Retina (tissue), 1 donor: ENCODE results near the gene BEND3.
"Not testable (repeated sequence)": the region's sequence is repeated elsewhere in the genome, so short reads cannot be mapped to it uniquely, and the experiment has no call there.

Experiments
- DNase-seq: peaks from one replicate; pipeline ENCODE4 v3.0.0-alpha.2; 2016

The BEND3 gene

GRCh38 chr6:107120404-107120803 is 5.1 kb upstream of the BEND3 start:
- DNase-seq, result no peak

DNA sequence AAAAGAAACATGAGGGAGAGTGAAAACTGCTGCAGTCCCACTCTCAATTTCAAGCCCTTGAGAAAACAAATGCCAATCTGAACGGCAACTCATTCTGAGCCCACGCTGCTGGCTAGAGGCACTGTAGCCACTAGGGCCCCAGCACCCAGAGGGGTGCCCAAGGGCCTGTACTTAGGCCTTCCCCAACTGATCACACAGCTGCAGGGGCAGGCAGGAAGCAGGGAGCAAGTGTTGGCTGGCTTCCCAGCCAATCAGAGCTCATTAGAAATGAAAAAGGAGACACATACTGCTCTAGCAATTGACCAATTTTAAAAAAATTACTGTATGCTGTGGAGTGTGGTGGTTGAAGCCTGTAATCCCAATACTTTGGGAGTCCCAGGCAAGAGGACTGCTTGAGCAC is 3.7 kb upstream of the BEND3 start:
- DNase-seq, result no peak

DNA sequence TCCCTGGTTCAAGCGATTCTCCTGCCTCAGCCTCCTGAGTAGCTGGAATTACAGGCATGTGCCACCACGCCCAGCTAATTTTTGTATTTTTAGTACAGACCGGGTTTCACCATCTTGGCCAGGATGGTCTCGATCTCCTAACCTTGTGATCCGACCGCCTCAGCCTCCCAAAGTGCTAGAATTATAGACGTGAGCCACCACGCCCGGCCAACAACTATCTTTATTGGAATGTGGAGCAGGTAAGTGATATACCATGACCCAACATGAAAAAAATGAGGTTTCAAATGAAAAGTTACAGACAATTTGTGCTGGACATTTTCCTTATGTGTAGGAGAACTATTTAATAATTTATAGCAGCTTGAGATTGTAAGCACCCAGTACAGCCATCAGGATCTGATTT is 3.2 kb upstream of the BEND3 start:
- not testable (repeated sequence) for DNase-seq

DNA sequence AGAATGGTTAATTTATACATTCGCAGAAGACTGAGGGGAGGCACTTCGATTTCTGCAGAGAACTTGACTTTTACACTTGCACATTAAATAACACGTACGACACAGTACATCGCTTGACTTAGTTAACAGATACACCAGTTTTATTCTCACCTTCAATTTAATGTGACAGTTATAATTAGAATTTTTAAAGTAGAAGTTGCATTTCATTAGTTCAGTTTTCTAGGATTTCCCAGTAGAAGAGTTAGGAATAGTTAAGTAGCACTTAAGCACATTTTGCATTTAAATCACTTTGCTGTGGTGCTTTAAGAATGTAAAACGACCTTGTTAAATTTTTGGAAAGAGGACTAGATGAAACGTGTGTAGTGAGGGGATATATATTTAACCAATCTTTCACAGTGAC is 1.6 kb upstream of the BEND3 start:
- DNase-seq, result no peak

- no peak for DNase-seq
Measured at GRCh38 chr6:107116328-107116892, 1.1 kb upstream of the BEND3 start.

GRCh38 chr6:107115695-107116327 is 496 bp upstream of the BEND3 start:
- DNase-seq, result peak; percentile 93

DNA sequence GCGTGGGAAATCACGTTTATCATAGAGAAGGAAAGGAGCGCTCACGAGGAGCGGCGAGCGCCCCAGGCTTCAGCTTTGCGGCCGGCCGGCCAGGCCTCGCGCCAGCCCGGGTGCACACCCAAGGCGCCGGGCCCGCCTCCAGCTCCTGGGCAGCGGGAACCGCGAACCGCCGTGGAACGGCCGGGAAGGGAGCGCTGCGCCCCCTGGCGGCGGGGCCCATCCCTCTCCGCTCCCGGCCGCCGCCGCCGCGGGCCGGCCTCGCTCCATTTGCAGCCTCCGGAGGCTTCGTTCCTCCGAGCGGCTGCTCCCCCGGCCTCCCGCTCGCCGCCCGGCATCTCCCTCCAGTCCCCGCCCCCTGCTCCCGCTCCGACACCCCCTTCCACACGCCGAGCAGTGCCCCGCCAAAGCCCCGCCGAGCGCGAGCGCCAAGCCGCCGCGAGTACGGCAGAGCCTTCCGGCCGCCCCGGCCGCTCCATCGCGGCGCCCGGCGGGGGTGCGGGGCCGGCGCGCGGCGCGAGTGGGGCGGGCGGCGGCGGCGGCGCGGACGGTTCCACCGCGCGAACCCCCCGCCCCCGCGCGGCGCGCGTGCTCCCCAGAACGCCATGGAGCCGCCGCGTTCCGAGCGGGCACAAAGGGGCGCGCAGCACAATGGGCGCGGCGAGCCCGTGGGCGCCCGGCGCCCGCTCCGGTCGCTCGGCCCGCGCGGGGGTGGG is 946 bp downstream of the BEND3 start:
- DNase-seq, result peak; percentile 93

DNA sequence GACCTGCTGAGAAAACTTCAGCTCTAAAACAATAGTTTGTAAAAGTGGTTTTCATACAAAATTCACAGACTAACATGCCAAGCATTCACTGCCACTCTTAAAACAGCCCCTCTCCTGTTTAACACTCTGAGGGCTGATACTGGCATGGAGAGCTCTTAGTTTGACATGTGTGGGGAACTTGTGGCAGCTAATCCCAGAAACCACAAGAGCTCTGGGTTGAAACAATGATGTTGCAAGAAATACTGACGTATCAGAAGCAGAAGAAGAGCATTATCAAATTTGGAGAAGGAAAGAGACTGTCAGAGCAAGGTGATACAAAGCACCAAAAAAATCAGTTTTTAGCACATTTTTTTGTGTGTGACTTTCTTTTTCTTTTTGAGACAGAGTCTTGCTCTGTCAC is 5.1 kb downstream of the BEND3 start:
- DNase-seq, result no peak

- DNase-seq, result no peak
Measured at GRCh38 chr6:107108201-107108890, 7.0 kb downstream of the BEND3 start.

- DNase-seq, result no peak
Measured at GRCh38 chr6:107107791-107108190, 7.5 kb downstream of the BEND3 start.

DNA sequence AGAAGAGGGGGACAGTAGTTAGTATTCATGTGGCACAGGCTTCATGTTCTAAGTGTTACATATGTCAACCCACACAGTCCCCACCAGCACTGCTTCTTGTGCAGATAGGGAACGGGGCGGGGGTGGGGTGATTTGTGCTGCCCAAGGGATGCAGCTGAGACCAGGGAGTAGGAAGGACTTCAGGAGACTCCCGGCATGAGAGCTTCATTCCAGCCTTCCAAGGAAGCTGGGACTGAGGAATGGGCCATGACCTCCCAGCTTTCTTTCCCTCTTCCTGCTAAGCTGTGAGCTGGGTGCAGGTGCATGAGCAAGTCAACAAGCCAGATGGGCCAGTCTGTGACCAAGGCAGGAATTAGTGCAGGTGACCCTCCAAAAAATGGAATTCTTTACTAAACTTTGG is 9.2 kb downstream of the BEND3 start:
- no peak for DNase-seq

DNA sequence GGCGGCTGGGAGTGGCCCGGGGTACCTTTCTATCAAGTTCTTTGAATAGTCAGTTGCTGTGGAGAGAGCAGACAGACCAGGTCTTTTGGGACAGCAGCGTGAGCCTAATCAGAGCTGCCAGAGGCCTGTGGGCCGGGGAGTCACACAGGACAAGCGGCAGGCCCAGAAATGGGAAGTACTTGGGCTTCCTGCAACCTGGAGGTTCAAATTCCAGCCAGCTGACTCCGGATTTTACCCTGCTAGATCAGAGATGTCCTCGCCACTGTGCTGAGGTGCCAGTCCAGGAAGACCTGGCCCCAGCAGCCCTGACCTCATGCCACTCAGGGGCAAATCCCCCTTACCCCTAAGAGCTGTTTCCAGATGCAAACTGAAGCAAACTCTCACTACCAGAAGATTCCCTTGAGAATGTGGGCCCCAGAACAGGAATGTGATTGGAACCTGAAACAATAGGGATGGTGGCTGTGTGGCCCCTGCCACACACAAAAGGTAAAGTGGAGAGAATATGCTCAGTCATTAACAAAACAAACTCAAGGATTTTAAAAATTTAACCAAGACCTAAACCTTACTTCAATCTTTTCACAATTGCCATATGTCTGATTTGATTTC is 9.7 kb downstream of the BEND3 start:
- DNase-seq, result no peak

- DNase-seq, result no peak
Measured at GRCh38 chr6:107103082-107103481, 12.2 kb downstream of the BEND3 start.

GRCh38 chr6:107102414-107102805 is 12.9 kb downstream of the BEND3 start:
- DNase-seq, result peak; percentile 44

DNA sequence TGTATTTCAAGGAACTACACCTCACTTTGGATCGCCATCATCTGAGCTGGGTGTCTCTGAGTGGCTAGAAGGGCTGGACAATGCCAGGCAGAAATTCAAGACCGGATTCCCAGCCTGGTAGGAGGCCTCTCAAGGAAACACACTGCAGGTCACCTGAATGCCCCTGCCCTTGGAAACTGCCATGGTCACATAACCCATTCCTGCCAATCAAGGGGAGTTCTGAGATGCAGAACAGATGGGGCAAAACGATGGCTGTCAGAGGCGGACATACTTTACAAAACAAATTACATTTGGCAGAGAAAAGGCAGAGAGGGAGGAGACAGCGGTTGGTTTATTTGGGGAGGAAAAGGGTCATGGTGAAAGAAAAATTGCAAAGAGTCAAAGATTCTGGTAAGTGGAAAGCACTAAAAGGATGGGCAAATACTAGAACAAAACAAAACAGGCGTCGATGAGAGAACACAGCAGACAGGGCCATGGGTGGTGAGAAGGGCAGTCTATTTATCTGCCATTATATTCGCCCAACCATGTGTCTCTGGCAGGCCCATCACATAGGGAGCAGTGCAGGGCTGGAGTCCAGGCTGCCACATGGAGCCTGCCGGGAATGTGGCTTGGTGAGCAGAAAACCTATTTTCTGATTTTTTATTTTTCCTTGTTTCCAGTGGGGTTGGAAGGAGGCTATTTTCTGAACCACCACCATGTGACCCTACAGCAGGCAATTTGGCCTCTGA is 13.5 kb downstream of the BEND3 start:
- DNase-seq, result peak; percentile 40

DNA sequence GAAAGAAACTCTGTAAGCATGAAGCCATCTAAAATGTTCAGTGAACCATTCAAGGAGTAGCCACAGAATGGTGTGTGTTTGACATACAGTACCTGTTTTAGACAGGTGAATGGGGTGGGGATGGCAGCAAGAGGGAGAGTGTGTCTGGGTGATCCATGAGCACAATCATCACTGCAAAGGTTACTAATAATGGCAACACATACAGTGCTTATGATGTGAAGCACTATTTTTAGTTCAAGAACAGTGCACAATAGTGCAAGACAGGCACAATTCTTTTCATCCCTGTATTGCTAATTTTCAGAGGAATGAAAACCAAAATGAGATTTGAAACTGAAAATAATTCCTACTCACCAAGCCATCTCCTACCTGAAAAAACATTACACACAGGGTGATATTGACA is 14.1 kb downstream of the BEND3 start:
- DNase-seq, result no peak

GRCh38 chr6:107098436-107099307 is 16.6 kb downstream of the BEND3 start:
- DNase-seq, result no peak

DNA sequence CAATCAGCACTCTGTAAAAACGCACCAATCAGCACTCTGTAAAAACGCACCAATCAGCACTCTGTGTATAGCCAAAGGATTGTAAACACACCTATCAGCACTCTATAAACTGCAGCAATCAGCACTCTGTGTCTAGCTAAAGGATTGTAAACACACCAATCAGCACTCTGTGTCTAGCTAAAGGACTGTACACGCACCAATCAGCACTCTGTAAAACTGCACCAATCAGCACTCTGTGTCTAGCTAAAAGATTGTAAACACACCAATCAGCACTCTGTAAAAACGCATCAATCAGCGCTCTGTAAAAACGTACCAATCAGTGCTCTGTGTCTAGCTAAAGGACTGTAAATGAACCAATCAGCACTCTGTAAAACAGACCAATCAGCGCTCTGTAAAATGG is 30.9 kb downstream of the BEND3 start:
- DNase-seq, result not testable (repeated sequence)

GRCh38 chr6:107083921-107084320 is 31.4 kb downstream of the BEND3 start:
- no peak for DNase-seq

DNA sequence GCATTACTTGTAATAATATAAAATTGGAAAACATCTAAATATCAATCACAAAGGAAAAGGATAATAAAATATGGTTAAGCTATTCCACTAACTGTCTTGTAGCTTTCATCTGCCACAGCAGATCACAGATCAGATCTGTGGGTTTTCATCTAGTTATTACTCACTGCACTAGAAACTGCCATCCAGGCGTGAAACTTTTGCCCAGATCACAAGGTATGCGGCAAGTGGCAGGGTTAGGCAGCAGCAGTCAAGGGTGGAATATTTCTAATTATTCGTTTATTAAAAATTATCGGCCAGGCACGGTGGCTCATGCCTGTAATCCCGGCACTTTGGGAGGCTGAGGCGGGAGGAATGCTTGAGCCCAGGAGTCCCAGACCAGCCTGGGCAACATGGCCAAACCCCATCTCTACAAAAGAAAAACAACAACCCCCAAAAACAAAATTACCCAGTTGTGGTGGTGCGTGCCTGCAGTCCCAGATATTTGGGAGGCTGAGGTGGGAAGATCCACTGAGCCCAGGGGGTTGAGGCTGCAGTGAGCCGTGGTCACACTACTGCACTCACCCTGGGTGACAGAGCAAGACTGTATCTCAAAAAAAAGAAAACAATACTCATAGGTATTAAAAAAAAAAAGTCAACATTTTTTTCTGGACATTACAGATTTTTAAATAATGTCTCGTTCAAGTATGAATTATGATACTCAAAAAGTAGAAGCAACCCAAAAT is 32.1 kb downstream of the BEND3 start:
- no peak for DNase-seq

GRCh38 chr6:107082045-107082444 is 33.3 kb downstream of the BEND3 start:
- no peak for DNase-seq
